Activated T-helper 9 cell treated with anti-CD3 and anti-CD28 coated beads, Interleukin-2, amount 50 U/mL, for 16 hours (primary cell): ENCODE results near the gene ZNF331.

ENCODE experiments used
- DNase-seq: peaks from one replicate; pipeline ENCODE4 v3.0.0-alpha.2; 2020; ENCODE audit warnings: low read depth

The ZNF331 gene

GRCh38 chr19:53571339-53571738 is 33.4 kb downstream of the ZNF331 start:
- no peak for DNase-seq

GRCh38 chr19:53576941-53577653 is 39.2 kb downstream of the ZNF331 start:
- no peak for DNase-seq

- no peak for DNase-seq
These were observed 40.0 kb downstream of the ZNF331 start for GRCh38 chr19:53577968-53578367.

- no peak for DNase-seq
These were observed 41.6 kb downstream of the ZNF331 start for GRCh38 chr19:53579518-53579917.

- DNase-seq: no peak
These were observed 43.2 kb downstream of the ZNF331 start for GRCh38 chr19:53580871-53581835.

GRCh38 chr19:53581871-53582279 is 43.9 kb downstream of the ZNF331 start:
- DNase-seq: no peak

- DNase-seq: no peak
These were observed 45.2 kb downstream of the ZNF331 start for GRCh38 chr19:53583181-53583580.

GRCh38 chr19:53586277-53586691 is 48.3 kb downstream of the ZNF331 start:
- no peak for DNase-seq

GRCh38 chr19:53594811-53595509 is 57.0 kb downstream of the ZNF331 start:
- no peak for DNase-seq

- DNase-seq: no peak
These were observed 57.5 kb downstream of the ZNF331 start for GRCh38 chr19:53595510-53595867.

GRCh38 chr19:53596056-53596455 is 58.1 kb downstream of the ZNF331 start:
- DNase-seq: no peak

- no peak for DNase-seq
These were observed 59.1 kb downstream of the ZNF331 start for GRCh38 chr19:53597023-53597422.

- DNase-seq: no peak
These were observed 60.4 kb downstream of the ZNF331 start for GRCh38 chr19:53598361-53598760.

GRCh38 chr19:53600217-53600616 is 62.3 kb downstream of the ZNF331 start:
- no peak for DNase-seq

GRCh38 chr19:53606031-53606430 is 68.1 kb downstream of the ZNF331 start:
- DNase-seq: no peak

GRCh38 chr19:53608381-53608780 is 70.4 kb downstream of the ZNF331 start:
- no peak for DNase-seq

- no peak for DNase-seq
These were observed 75.0 kb downstream of the ZNF331 start for GRCh38 chr19:53612762-53613526.

GRCh38 chr19:53621885-53622740 is 84.2 kb downstream of the ZNF331 start:
- no peak for DNase-seq

- DNase-seq: no peak
These were observed 87.0 kb downstream of the ZNF331 start for GRCh38 chr19:53624771-53625545.

GRCh38 chr19:53626486-53626885 is 88.5 kb downstream of the ZNF331 start:
- DNase-seq: no peak
